Left lobe of liver (tissue), 2 donors: ENCODE results near the gene MYOF. TPM values are rescaled to one million over a fixed set of nuclear protein-coding genes. Genes with fewer than 3 reads are reported as not detected.
"Not testable (repeated sequence)": the region's sequence is repeated elsewhere in the genome, so short reads cannot be mapped to it uniquely, and the experiment has no call there.

Experiments used
- ATAC-seq: fragments of 200-7000 bp; cut with Tn5 transposase; one replicate; pipeline ENCODE4 v1.9.1; 2020; ENCODE audit warnings: mild to moderate bottlenecking, moderate library complexity
- DNase-seq: peaks from one replicate; pipeline ENCODE4 v3.0.0-alpha.2; 2020; ENCODE audit warnings: low spot score
- total RNA-seq: library from RNA; stranded (reverse); gene quantifications from one replicate; pipeline ENCODE4 v1.2.1, GENCODE V29; 2021
- donor health status: DM: no; HTN: no; CAD: no; lungs with moderate emphysema.
- donor health status: DM: no; HTN: yes; CAD: no.

The MYOF gene
- total RNA-seq, 1 donor from 2014 or later, result 3.2 TPM

GRCh38 chr10:93485690-93486089 is 3.6 kb upstream of the MYOF start:
- DNase-seq, result no peak
- no peak for ATAC-seq

GRCh38 chr10:93481637-93482144 is 443 bp downstream of the MYOF start:
- DNase-seq (no peak), ATAC-seq (peak; percentile 5)

GRCh38 chr10:93478873-93479272 is 3.3 kb downstream of the MYOF start:
- ATAC-seq (no peak), DNase-seq (no peak)

- no peak for DNase-seq
- ATAC-seq, result no peak
Observed at GRCh38 chr10:93476756-93477155, 5.4 kb downstream of the MYOF start.

- DNase-seq (no peak), ATAC-seq (no peak)
Observed at GRCh38 chr10:93475871-93476270, 6.3 kb downstream of the MYOF start.

GRCh38 chr10:93475227-93475626 is 6.9 kb downstream of the MYOF start:
- DNase-seq, result no peak
- no peak for ATAC-seq

- ATAC-seq (no peak), DNase-seq (no peak)
Observed at GRCh38 chr10:93473804-93474472, 8.2 kb downstream of the MYOF start.

GRCh38 chr10:93473161-93473560 is 9.0 kb downstream of the MYOF start:
- no peak for ATAC-seq
- no peak for DNase-seq

- DNase-seq (no peak), ATAC-seq (no peak)
Observed at GRCh38 chr10:93471110-93471651, 11.0 kb downstream of the MYOF start.

GRCh38 chr10:93469454-93469853 is 12.7 kb downstream of the MYOF start:
- DNase-seq (no peak), ATAC-seq (no peak)

GRCh38 chr10:93468461-93469213 is 13.5 kb downstream of the MYOF start:
- ATAC-seq (no peak), DNase-seq (no peak)

- ATAC-seq, DNase-seq: not testable (repeated sequence)
Observed at GRCh38 chr10:93467635-93468034, 14.5 kb downstream of the MYOF start.

GRCh38 chr10:93465806-93466675 is 16.1 kb downstream of the MYOF start:
- DNase-seq (peak; percentile 75), ATAC-seq (peak; percentile 82)

GRCh38 chr10:93464776-93465388 is 17.3 kb downstream of the MYOF start:
- ATAC-seq (no peak), DNase-seq (no peak)

GRCh38 chr10:93463723-93464476 is 18.2 kb downstream of the MYOF start:
- peak; percentile 45 for ATAC-seq
- DNase-seq, result no peak

- DNase-seq (no peak), ATAC-seq (peak; percentile 26)
Observed at GRCh38 chr10:93462881-93463280, 19.3 kb downstream of the MYOF start.

- ATAC-seq, result no peak
- no peak for DNase-seq
Observed at GRCh38 chr10:93462371-93462770, 19.8 kb downstream of the MYOF start.

GRCh38 chr10:93461807-93462178 is 20.3 kb downstream of the MYOF start:
- DNase-seq, result no peak
- no peak for ATAC-seq

- DNase-seq, result no peak
- no peak for ATAC-seq
Observed at GRCh38 chr10:93461109-93461806, 20.9 kb downstream of the MYOF start.
